GM12801 (cell line): ENCODE measurements around the gene C3orf33.

ENCODE experiments used
- CTCF ChIP-seq: IDR thresholded peaks from one replicate; pipeline ENCODE4 v1.5.1; 2011; ENCODE audit warnings: control low read depth; ENCODE audit not compliant: insufficient read length; ENCODE audit errors: extremely low read depth

Gene C3orf33

GRCh38 chr3:155737844-155738460, 68.1 kb downstream of the C3orf33 start:
- TF ChIP-seq CTCF: no peak

- no peak for TF ChIP-seq CTCF
Observed at GRCh38 chr3:155736381-155736780, 69.7 kb downstream of the C3orf33 start.

GRCh38 chr3:155730843-155731242, 75.2 kb downstream of the C3orf33 start:
- no peak for TF ChIP-seq CTCF

GRCh38 chr3:155727836-155728235, 78.2 kb downstream of the C3orf33 start:
- TF ChIP-seq CTCF: no peak

- no peak for TF ChIP-seq CTCF
Observed at GRCh38 chr3:155714295-155714718, 91.8 kb downstream of the C3orf33 start.
